ENCODE results near the gene ZFP1. TPM values are rescaled to one million over a fixed set of nuclear protein-coding genes. Genes with fewer than 3 reads are reported as not detected.

Gene ZFP1
- total RNA-seq, 1 experiment from 2014 or later = 2.2 TPM

Other genes with a start within 250 kb of the ZFP1 start
- gene WDR59, start 163.4 kb upstream of the ZFP1 start, total RNA-seq (2014; rRNA removed; shearing (Covaris generic)) = 15.1 and 15.7 TPM in 2 replicates
- gene ZNRF1, start 149.5 kb upstream of the ZFP1 start, total RNA-seq (2014; rRNA removed; shearing (Covaris generic)) = 15.5 and 17.2 TPM in 2 replicates
- 0.08 and 1.4 TPM in 2 replicates for gene LDHD, start 31.7 kb upstream of the ZFP1 start, total RNA-seq (2014; rRNA removed; shearing (Covaris generic))
- not detected in 2 replicates for gene CTRB2, start 58.6 kb downstream of the ZFP1 start, total RNA-seq (2014; rRNA removed; shearing (Covaris generic))
- not detected in 2 replicates for gene CTRB1, start 70.5 kb downstream of the ZFP1 start, total RNA-seq (2014; rRNA removed; shearing (Covaris generic))
- 230 and 270 TPM in 2 replicates for gene BCAR1, start 103.1 kb downstream of the ZFP1 start, total RNA-seq (2014; rRNA removed; shearing (Covaris generic))

Data from HT-29 (cell line).